GM18507 (cell line): ENCODE measurements around the gene RASGEF1C.

Experiments used
- DNase-seq: peaks from one replicate; pipeline ENCODE4 v3.0.0; 2011; ENCODE audit warnings: low read depth; ENCODE audit not compliant: insufficient read length; ENCODE audit errors: extremely low spot score
- FAIRE-seq: peaks from 2 replicates; lab custom pipeline; 2011; peaks lifted over from hg19 to GRCh38; lab: Jason Lieb, UNC

Gene RASGEF1C

GRCh38 chr5:180209137-180209581 is at the start of gene RASGEF1C:
Gene RASGEF1C, minus strand, starts transcription at chr5:180209211. Its CDS starts 71,159 bp downstream, at chr5:180138052.
- DNase-seq (peak; percentile 60), FAIRE-seq (no peak)

DNA sequence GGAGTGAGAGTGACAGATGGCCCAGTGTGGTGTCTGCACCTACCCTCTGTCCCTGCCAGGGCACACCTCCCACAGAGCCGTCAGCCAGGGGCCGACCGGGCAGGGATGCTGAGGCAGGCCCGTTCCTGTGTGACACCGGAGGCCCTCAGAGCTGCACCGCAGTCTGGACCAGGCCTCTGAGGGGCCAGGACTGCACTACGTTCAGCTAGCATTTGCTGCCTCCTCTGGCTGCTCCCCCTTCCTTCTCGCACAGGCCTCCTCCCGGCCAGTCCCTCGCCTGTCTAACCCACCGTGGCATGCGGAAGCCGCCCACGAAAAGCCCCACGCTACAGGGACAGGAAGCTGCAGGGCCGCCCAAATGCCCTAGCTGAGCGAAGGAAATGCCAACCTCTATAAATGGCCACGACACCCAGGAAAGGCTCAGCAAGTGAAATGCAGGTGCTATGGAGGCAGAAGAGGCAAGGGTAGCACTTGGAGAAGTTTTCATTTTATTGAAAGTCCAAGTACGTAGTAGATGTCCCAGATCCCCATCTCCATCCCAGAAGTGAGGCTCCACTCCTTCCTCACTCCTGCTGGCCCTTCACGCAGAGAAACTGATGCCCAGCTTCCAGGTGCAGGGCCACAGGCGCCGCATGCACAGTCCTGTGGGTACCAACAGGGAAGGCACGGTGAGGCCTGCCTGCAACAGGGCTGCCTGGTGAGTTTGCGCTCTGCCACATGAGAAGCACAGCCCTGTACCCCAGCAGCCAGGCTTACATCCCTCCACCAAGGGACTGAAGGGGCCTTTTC is 44.2 kb upstream of the RASGEF1C start:
- no peak for FAIRE-seq

GRCh38 chr5:180251887-180252286 is 42.9 kb upstream of the RASGEF1C start:
- no peak for FAIRE-seq
- DNase-seq: no peak

More for the DNA sequence above, 44.2 kb upstream of the RASGEF1C start:
- DNase-seq: no peak

GRCh38 chr5:180251141-180251540 is 42.1 kb upstream of the RASGEF1C start:
- DNase-seq (no peak), FAIRE-seq (no peak)

GRCh38 chr5:180250329-180250728 is 41.3 kb upstream of the RASGEF1C start:
- DNase-seq (no peak), FAIRE-seq (no peak)

GRCh38 chr5:180241600-180241999 is 32.6 kb upstream of the RASGEF1C start:
- DNase-seq (no peak), FAIRE-seq (no peak)

DNA sequence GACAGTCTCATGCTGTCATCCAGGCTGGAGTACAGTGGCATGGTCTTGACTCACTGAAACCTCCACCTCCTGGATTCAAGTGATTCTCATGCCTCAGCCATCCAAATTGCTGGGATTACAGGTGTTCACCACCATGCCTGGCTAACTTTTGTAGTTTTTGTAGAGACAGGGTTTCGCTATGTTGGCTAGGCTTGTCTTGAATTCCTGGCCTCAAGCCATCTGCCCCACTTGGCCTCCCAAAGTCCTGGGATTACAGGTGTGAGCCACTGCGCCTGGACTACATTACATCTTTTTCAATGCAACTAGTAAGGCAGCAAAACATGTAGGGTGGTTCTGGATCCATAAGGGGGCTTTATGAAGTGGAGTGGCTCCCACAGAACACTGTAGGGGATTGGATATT is 29.6 kb upstream of the RASGEF1C start:
- no peak for DNase-seq
- no peak for FAIRE-seq

DNA sequence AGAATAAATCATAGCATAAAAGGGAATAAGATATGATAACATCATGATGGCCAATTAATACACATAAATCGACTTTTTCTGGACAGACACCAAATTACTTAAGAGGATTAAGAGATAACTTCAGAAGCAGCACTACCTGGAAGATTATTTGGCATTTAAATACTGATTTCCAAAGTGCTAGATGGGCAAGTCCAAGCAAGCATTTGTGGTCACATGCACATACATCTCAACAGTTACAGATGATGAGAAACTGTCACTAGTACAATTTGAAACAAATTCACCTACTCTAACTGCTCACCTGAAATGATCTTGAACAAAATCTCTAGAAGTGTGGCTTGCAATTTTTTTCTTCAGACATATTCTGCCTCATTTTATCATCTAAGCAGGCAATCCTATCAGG is 26.8 kb upstream of the RASGEF1C start:
- DNase-seq (no peak), FAIRE-seq (no peak)

DNA sequence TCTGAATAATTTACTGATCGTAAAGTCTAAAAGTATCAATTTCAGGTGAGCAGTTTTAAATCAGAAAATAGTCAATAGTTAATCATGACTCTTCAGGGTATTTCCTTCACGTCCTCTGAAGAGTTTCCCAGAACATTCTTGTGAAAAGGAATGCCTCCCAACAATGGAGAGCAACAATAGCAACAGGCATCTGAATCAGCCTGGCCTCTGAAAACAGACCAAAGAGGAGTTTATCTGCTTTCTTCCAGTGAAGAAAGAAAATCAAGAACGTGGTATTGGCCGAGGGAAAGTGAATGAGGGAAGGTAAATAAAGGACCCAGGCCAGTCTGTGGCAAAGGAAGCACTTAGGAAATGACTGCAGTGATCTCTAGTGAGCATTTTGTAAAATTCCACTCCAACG is 26.1 kb upstream of the RASGEF1C start:
- DNase-seq: no peak
- FAIRE-seq: no peak

DNA sequence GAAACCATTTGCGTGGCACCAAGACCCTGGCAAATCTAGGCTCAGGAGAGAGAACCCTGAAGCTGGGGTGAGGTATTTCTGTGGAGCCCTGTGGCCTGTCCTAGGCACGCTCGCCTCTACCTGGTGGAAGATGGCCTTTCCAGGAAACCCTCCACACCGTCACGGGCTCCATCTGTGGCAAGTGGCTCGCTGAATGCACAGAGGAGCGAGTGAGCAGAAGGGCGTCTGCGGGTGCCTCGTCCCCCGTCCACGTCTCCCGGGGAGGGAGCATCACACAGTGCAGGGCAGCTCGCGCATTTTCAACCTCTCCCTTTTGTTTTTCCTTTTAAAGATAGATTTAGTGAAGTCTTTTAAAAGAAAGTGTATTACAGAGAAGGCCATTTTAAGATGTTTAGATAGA is 25.3 kb upstream of the RASGEF1C start:
- FAIRE-seq: no peak

GRCh38 chr5:180233729-180234128 is 24.7 kb upstream of the RASGEF1C start:
- FAIRE-seq (no peak), DNase-seq (no peak)

More for the DNA sequence above, 25.3 kb upstream of the RASGEF1C start:
- DNase-seq: no peak

GRCh38 chr5:180230017-180230416 is 21.0 kb upstream of the RASGEF1C start:
- FAIRE-seq (no peak), DNase-seq (no peak)

GRCh38 chr5:180222056-180222455 is 13.0 kb upstream of the RASGEF1C start:
- FAIRE-seq (no peak), DNase-seq (no peak)

DNA sequence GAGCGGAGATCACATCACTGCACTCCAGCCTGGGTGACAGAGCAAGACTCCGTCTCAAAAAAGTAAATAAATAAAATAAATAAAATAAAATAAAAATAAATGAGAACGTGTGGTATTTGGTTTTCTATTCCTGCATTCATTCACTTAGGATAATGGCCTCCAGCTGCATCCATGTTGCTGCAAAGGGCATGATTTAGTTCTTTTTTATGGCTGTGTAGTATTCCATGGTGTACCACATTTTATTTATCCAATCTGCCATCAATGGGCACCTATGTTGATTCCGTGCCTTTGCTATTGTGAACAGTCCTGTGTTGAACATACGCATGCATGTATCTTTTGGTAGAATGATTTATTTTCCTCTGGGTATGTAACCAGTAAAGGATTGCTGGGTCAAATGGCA is 8.8 kb upstream of the RASGEF1C start:
- FAIRE-seq: no peak
- no peak for DNase-seq

DNA sequence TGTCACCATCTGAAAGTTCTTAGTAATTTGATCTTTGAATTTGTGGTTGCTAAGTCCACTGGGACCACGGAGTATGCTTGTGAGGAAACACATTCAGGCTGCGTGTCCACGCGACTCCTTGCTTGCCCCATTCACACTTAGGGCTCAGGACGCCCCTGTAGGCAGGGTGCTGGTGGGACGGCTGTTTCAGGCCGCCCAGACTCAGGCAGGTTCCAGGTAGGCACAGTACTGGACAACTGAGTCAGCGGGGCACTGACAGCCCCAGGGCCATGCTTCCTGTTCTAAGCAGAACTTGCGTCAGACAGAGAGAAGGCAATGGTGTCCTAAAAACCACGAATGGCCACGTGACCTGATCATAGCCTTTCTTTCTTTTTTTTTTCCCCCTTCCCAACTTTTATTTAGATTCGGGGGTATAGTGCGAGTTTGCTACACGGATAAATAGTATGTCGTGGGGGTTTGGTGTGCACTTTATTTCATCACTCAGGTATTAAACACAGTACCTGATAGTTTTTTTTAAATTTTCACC is 7.7 kb upstream of the RASGEF1C start:
- no peak for FAIRE-seq
- DNase-seq: no peak

- DNase-seq (no peak), FAIRE-seq (no peak)
These were observed 7.0 kb upstream of the RASGEF1C start for GRCh38 chr5:180215783-180216630.

DNA sequence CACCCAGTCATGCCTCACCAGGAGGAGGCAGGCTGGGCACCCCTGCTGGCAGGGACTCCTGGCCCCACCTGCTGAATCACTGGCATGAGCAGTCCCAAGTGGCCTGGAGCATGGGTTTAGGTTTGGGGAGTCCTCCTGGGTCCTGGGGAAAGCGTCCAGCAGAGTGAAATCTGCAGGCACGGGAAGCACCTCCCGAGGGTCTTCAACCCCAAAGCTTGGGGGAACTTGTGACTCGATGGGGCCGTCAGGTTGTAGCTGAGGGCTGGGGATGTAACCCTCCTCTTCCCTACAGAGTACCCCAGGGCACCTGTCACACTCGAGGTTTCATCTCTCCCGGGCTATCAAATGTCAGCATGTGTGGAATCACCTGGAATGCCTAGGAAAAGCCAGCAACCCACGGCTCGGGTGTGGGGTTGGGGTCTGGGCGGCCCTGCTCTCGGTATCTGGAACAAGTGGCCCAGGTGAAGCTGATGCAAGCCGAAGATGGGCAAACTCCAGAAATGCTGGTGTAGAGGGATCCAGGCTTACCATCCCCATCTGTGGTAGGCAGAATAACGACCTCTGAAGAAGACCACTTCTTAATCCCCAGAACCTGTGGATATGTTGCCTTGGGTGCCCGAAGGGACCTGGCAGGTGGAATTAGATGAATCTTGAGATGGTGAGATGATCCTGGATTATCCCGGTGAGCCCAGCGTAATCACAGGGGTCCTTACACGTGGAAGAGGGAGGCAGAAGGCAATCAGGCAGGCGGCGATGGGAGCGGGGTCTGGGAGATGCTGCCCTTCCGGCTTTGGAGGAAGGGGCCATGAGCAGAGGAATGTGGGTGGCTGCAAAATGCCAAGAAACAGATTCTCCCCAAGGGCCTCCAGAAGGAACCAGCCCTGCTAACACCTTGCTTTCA is 6.1 kb upstream of the RASGEF1C start:
- FAIRE-seq (no peak), DNase-seq (no peak)

- FAIRE-seq: no peak
- no peak for DNase-seq
These were observed 4.7 kb upstream of the RASGEF1C start for GRCh38 chr5:180213657-180214207.

DNA sequence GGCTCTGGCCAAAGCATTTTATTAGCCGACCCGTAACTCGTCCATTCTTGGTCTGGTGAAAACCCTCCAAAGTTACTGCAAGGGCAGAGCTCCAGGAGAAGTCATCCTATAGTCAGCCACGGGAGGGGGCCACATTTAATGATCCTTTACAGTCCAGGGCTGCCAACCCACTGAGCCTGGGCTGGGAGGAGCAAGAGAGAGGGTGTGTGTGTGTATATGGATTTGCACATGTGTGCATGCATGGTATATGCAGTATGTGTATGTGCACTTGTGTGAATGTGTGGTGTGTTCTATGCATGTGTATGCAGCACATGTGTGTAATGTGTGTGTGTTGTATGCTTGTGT is 4.2 kb upstream of the RASGEF1C start:
- FAIRE-seq (no peak), DNase-seq (no peak)
